GM06990 (cell line): Measurements from ENCODE around the gene MRPS12.

Experiments used
- DNase-seq: peaks from one replicate; pipeline ENCODE4 v3.0.0-alpha.2; 2011; ENCODE audit not compliant: insufficient read length; ENCODE audit errors: extremely low read depth
- H3K27me3 ChIP-seq: replicated peaks from 2 replicates; pipeline ENCODE4 v1.6.0; 2011; ENCODE audit warnings: low read length; ENCODE audit not compliant: control insufficient read depth, insufficient read depth
- H3K36me3 ChIP-seq: 2 replicates; pipeline ENCODE4 v1.5.1; 2011; ENCODE audit warnings: low read length; ENCODE audit not compliant: control insufficient read depth, insufficient read depth
- H3K4me3 ChIP-seq: replicated peaks from 2 replicates; pipeline ENCODE4 v1.5.1; 2011; ENCODE audit warnings: low read depth, mild to moderate bottlenecking, control low read depth, low read length
- TF ChIP-seq, protein P1 (sequence below): IDR thresholded peaks from 2 replicates; pipeline ENCODE4 v1.5.1; 2011; ENCODE audit warnings: low read length, control low read depth, mild to moderate bottlenecking, inconsistent platforms; ENCODE audit not compliant: insufficient read depth, poor library complexity, severe bottlenecking

The MRPS12 gene

DNA sequence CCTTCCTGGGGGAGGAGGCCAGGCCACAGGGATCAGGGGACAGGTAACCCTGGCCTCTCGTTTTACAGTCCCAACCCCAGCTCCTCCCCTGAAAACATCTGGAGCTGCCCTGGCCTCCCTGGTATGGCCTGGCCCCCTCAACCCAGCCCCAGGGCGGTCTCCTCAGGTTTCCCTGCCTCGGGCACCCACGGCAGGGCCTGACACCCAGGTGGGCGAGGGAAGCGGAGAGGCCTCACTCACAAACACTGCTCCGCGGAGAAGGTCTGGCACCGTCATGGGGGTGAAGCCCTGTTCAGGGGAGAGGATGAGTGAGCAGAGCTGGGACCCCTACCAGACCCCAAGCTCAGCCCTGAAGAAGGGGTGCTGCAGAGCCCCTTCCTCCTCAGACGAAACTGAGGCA, 12.2 kb upstream of the MRPS12 start:
- H3K4me3 ChIP-seq, result no peak overlapping the region
- H3K36me3 ChIP-seq, result peaks cover 9% of the 10 kb centered on the region
- DNase-seq, result no peak
- no peaks in the 10 kb centered on the region for H3K27me3 ChIP-seq
- TF ChIP-seq, protein P1, sequence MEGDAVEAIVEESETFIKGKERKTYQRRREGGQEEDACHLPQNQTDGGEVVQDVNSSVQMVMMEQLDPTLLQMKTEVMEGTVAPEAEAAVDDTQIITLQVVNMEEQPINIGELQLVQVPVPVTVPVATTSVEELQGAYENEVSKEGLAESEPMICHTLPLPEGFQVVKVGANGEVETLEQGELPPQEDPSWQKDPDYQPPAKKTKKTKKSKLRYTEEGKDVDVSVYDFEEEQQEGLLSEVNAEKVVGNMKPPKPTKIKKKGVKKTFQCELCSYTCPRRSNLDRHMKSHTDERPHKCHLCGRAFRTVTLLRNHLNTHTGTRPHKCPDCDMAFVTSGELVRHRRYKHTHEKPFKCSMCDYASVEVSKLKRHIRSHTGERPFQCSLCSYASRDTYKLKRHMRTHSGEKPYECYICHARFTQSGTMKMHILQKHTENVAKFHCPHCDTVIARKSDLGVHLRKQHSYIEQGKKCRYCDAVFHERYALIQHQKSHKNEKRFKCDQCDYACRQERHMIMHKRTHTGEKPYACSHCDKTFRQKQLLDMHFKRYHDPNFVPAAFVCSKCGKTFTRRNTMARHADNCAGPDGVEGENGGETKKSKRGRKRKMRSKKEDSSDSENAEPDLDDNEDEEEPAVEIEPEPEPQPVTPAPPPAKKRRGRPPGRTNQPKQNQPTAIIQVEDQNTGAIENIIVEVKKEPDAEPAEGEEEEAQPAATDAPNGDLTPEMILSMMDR, result no peak

GRCh38 chr19:38919837-38920601, 10.7 kb upstream of the MRPS12 start:
- no peaks in the 10 kb centered on the region for H3K27me3 ChIP-seq
- no peak overlapping the region for H3K4me3 ChIP-seq
- no peak for DNase-seq
- TF ChIP-seq, protein P1, result no peak
- H3K36me3 ChIP-seq, result peaks cover 13% of the 10 kb centered on the region

GRCh38 chr19:38920602-38921419, 9.9 kb upstream of the MRPS12 start:
- no peak overlapping the region for H3K4me3 ChIP-seq
- DNase-seq, result no peak
- H3K36me3 ChIP-seq, result peaks cover 13% of the 10 kb centered on the region

DNA sequence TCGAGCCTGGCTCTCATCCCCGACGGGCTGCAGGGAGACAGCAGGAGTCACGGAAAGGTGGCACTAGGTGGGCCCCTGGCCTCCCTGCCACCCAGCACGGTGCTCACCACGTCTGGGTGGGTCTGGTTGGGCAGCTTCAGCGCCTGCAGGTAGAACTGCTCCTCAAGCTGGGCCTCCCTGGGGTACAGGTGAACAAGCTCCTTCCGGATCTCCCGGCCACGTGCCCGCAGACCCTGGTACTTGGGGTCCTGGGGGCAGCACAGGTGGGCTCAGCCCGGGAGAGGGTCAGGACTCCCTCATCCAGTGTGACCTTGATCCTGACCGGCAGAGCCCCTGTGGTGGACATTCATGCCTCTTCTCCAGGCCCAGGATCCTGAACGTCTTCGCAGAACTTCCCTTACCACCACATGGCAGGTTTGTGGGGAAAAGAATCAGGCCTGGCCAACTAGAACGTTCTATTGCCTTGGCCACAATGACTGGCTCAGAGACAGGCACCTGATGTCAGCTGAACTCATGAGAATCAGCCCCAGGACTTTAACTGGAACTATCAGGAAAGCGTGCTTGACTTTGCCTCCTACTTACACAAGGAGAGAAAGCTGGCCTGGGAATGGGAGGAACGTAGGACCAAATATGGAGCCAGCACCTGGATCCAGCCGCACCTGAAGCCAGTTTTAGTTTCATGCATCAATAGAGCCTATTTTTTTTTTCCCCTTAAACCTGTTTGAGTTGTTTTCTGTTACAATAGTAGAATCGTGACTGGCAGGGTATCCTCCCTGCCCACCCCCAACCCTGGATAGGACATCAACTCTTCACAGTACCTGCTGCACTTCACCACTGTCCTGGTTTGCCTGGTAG, 9.1 kb upstream of the MRPS12 start:
- Histone ChIP-seq H3K27me3 (no peaks in the 10 kb centered on the region), H3K36me3 (peaks cover 13% of the 10 kb centered on the region), H3K4me3 (no peak overlapping the region)
- DNase-seq, result no peak
- TF ChIP-seq, protein P1, result no peak

More at GRCh38 chr19:38920602-38921419, 9.9 kb upstream of the MRPS12 start:
- TF ChIP-seq, protein P1, result no peak
- H3K27me3 ChIP-seq, result no peaks in the 10 kb centered on the region

DNA sequence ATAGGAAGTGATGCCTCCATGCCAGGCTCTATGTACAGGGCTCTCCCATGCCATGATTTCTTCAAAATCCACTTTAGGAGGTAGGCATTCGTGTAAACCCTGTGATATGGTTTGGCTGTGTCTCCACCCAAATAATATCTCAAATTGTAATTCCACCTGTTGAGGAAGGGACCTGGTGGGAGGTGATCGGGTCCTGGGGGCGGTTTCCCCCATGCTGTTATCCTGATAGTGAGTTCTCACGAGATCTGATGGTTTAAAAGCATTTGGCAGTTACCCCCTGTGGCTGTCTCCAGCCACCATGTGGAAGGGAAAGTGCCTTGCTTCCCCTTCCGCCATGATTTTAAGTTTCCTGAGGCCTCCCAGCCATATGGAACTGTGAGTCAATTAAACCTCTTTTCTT, 8.3 kb upstream of the MRPS12 start:
- no peak for DNase-seq
- peaks cover 13% of the 10 kb centered on the region for H3K36me3 ChIP-seq
- TF ChIP-seq, protein P1, result no peak
- no peaks in the 10 kb centered on the region for H3K27me3 ChIP-seq
- H3K4me3 ChIP-seq, result no peak overlapping the region
